OCI-LY7 (cell line): ENCODE measurements around the gene SUFU. TPM values are rescaled to one million over a fixed set of nuclear protein-coding genes. Genes with fewer than 3 reads are reported as not detected.
"Not testable (repeated sequence)": the region's sequence is repeated elsewhere in the genome, so short reads cannot be mapped to it uniquely, and the experiment has no call there.

Source experiments
- BruUV-seq: library from RNA; stranded (reverse); fragments of 400-500 nt; replicated peaks from 2 replicates; lab custom pipeline; 2021; lab: Mats Ljungman, UMichigan
- CTCF ChIA-PET: fragments of 300-600 bp; sonication (Branson Sonifier 250); formaldehyde crosslinking; loops from one replicate; lab custom pipeline; 2022; ENCODE audit warnings: antibody characterized with exemption; ENCODE audit not compliant: unreplicated experiment; lab: Charles Lee
- POLR2A ChIA-PET: fragments of 300-600 bp; sonication (Branson Sonifier 250); formaldehyde crosslinking; loops from one replicate; lab custom pipeline; 2022; ENCODE audit warnings: antibody characterized with exemption; lab: Charles Lee
- DNase-seq: peaks from one replicate; pipeline ENCODE4 v3.0.0-alpha.2; 2015; ENCODE audit warnings: low spot score
- H2AFZ ChIP-seq: fragments of 200-600 bp; sonication (generic), shearing (Covaris generic); 2 replicates; pipeline ENCODE4 v1.6.1; 2014; ENCODE audit warnings: mild to moderate bottlenecking, antibody characterized with exemption, low read length, moderate library complexity
- H3K27ac ChIP-seq: fragments of 200-600 bp; sonication (generic); 2 replicates; pipeline ENCODE4 v1.5.1; 2014; ENCODE audit warnings: mixed run types, low read depth, mild to moderate bottlenecking, moderate library complexity, low read length, inconsistent platforms; ENCODE audit not compliant: poor library complexity, severe bottlenecking
- H3K36me3 ChIP-seq: fragments of 200-600 bp; sonication (generic); 2 replicates; pipeline ENCODE4 v1.6.1; 2014; ENCODE audit warnings: mild to moderate bottlenecking, antibody characterized with exemption, low read length, moderate library complexity, mixed read lengths; ENCODE audit not compliant: insufficient read depth
- H3K4me1 ChIP-seq: fragments of 200-600 bp; sonication (generic); 2 replicates; pipeline ENCODE4 v1.5.1; 2014; ENCODE audit warnings: mild to moderate bottlenecking, low read length; ENCODE audit not compliant: insufficient read depth, poor library complexity, severe bottlenecking
- H3K4me2 ChIP-seq: fragments of 200-600 bp; sonication (generic); 2 replicates; pipeline ENCODE4 v1.6.1; 2014; ENCODE audit warnings: mild to moderate bottlenecking, low read length
- H3K4me3 ChIP-seq: fragments of 200-600 bp; sonication (generic); 2 replicates; pipeline ENCODE4 v1.5.1; 2014; ENCODE audit warnings: mild to moderate bottlenecking, low read depth, low read length; ENCODE audit not compliant: poor library complexity, severe bottlenecking
- H3K79me2 ChIP-seq: fragments of 200-600 bp; sonication (generic); 2 replicates; pipeline ENCODE4 v1.6.1; 2016; ENCODE audit warnings: low read depth, mild to moderate bottlenecking, low read length, moderate library complexity, mixed read lengths; ENCODE audit not compliant: insufficient read depth
- H3K9me2 ChIP-seq: fragments of 200-600 bp; sonication (generic); 2 replicates; pipeline ENCODE4 v1.6.1; 2016; ENCODE audit warnings: mild to moderate bottlenecking, low read length, mixed read lengths; ENCODE audit not compliant: insufficient read depth
- H3K9me3 ChIP-seq: fragments of 200-600 bp; sonication (generic); 2 replicates; pipeline ENCODE4 v1.6.1; 2014; ENCODE audit warnings: mild to moderate bottlenecking, mixed run types, low read length, mixed read lengths
- H4K20me1 ChIP-seq: fragments of 200-600 bp; sonication (generic); 2 replicates; pipeline ENCODE4 v1.6.1; 2014; ENCODE audit warnings: mild to moderate bottlenecking, antibody characterized with exemption, low read length, moderate library complexity, mixed read lengths; ENCODE audit not compliant: insufficient read depth
- CTCF ChIP-seq: fragments of 200-600 bp; sonication (generic); conservative IDR thresholded peaks from 2 replicates; pipeline ENCODE4 v1.5.1; 2014; ENCODE audit warnings: mild to moderate bottlenecking, antibody characterized with exemption, low read length, moderate library complexity, mixed read lengths
- EZH2phosphoT487 ChIP-seq: fragments of 200-600 bp; sonication (generic); IDR thresholded peaks from 2 replicates; pipeline ENCODE4 v1.6.1; 2018; ENCODE audit warnings: low read depth, borderline replicate concordance, mild to moderate bottlenecking, mixed run types, antibody characterized with exemption, low read length, moderate library complexity, mixed read lengths
- intact Hi-C: fragments of 100-400 bp; cut with micrococcal nuclease; formaldehyde crosslinking; loops from one replicate; pipeline ENCODE4 v1.10.0; 2022; ENCODE audit not compliant: unreplicated experiment
- total RNA-seq, 2 experiments: library from RNA; depleted of rRNA in 1 of 2; stranded (reverse); fragments of >200 nt in 1 of 2; shearing (Covaris generic) in 1 of 2; gene quantifications; 2 replicates each; pipeline ENCODE4 v1.2.3, GENCODE V29; 2014 to 2022

SUFU gene
- total RNA-seq, 2 experiments from 2014 or later = 4.9 to 10.0 TPM

GRCh38 chr10:102524746-102525145 lies 21.0 kb downstream of the SUFU start:
- intact Hi-C loops = no loop called here
- H3K27ac ChIP-seq = no peak overlapping the region
- POLR2A ChIA-PET = interaction anchor here (0.7 to 0.8 kb wide), 2 partner anchors 9 to 28 kb away, joined by 4 read pairs; no protein-coding TSS in a partner anchor
- H4K20me1 ChIP-seq = no peaks in the 10 kb centered on the region
- no peak overlapping the region for H3K4me2 ChIP-seq
- CTCF ChIA-PET = no interaction called here
- no peaks in the 10 kb centered on the region for H3K79me2 ChIP-seq
- no TSS peak for BruUV-seq
- DNase-seq = no peak
- no peak overlapping the region for H3K4me3 ChIP-seq
- H3K9me3 ChIP-seq = no peaks in the 10 kb centered on the region
- H3K36me3 ChIP-seq = peaks cover 9% of the 10 kb centered on the region
- H3K9me2 ChIP-seq = no peaks in the 10 kb centered on the region
- no peaks in the 10 kb centered on the region for H3K4me1 ChIP-seq
- H2AFZ ChIP-seq = no peak overlapping the region
- TF ChIP-seq EZH2phosphoT487 (no peak), CTCF (no peak)

GRCh38 chr10:102527546-102527945 lies 23.8 kb downstream of the SUFU start:
- TF ChIP-seq CTCF (no peak), EZH2phosphoT487 (no peak)

GRCh38 chr10:102534333-102534732 lies 30.6 kb downstream of the SUFU start:
- no peak for TF ChIP-seq CTCF
- TF ChIP-seq EZH2phosphoT487 = no peak
- peaks cover 11% of the 10 kb centered on the region for H3K4me1 ChIP-seq
- no peak for DNase-seq
- no peaks in the 10 kb centered on the region for H3K79me2 ChIP-seq
- BruUV-seq = no TSS peak
- H4K20me1 ChIP-seq = no peaks in the 10 kb centered on the region
- no peaks in the 10 kb centered on the region for H3K36me3 ChIP-seq
- H3K4me3 ChIP-seq = no peak overlapping the region
- H3K4me2 ChIP-seq = no peak overlapping the region
- CTCF ChIA-PET = no interaction called here
- H3K27ac ChIP-seq = no peak overlapping the region
- no peaks in the 10 kb centered on the region for H3K9me3 ChIP-seq
- H2AFZ ChIP-seq = no peak overlapping the region
- H3K9me2 ChIP-seq = no peaks in the 10 kb centered on the region
- intact Hi-C loops = no loop called here
- POLR2A ChIA-PET = interaction anchor here (0.7 to 0.8 kb wide), 2 partner anchors 10 to 286 kb away, joined by 3 to 4 read pairs; no protein-coding TSS in a partner anchor

More at GRCh38 chr10:102527546-102527945, 23.8 kb downstream of the SUFU start:
- Histone ChIP-seq H3K36me3 (peaks cover 6% of the 10 kb centered on the region), H3K4me2 (no peak overlapping the region), H2AFZ (no peak overlapping the region), H3K27ac (no peak overlapping the region), H3K79me2 (no peaks in the 10 kb centered on the region), H3K9me3 (no peaks in the 10 kb centered on the region), H3K4me1 (no peaks in the 10 kb centered on the region), H4K20me1 (no peaks in the 10 kb centered on the region), H3K9me2 (no peaks in the 10 kb centered on the region), H3K4me3 (no peak overlapping the region)
- DNase-seq = no peak
- ChIA-PET POLR2A (interaction anchor here (1.1 to 1.5 kb wide), 2 partner anchors 24 to 54 kb away, joined by 3 read pairs; partner anchors contain the start of gene SUFU), CTCF (no interaction called here)
- BruUV-seq = no TSS peak
- intact Hi-C loops = no loop called here

- H3K79me2 ChIP-seq, CTCF ChIA-PET, H2AFZ ChIP-seq, H3K4me3 ChIP-seq, intact Hi-C loops, H3K9me2 ChIP-seq, H3K36me3 ChIP-seq, BruUV-seq, H3K27ac ChIP-seq, H4K20me1 ChIP-seq, H3K9me3 ChIP-seq, H3K4me2 ChIP-seq, DNase-seq: not testable (repeated sequence)
- POLR2A ChIA-PET = interaction anchor here (0.7 kb wide), 2 partner anchors 10 to 286 kb away, joined by 3 read pairs; no protein-coding TSS in a partner anchor
- peaks cover 11% of the 10 kb centered on the region for H3K4me1 ChIP-seq
Observed at GRCh38 chr10:102534966-102535365, 31.2 kb downstream of the SUFU start.
